Lower lobe of right lung (tissue), 2 donors: ENCODE data around the gene COPG1. TPM values are rescaled to one million over a fixed set of nuclear protein-coding genes. Genes with fewer than 3 reads are reported as not detected.

Experiments used
- ATAC-seq, 2 donors: fragments of 200-7000 bp; cut with Tn5 transposase; one replicate each; pipeline ENCODE4 v1.9.1; 2020 to 2022; ENCODE audit warnings: mild to moderate bottlenecking in 2 of 2, moderate library complexity in 2 of 2
- DNase-seq: peaks from one replicate; pipeline ENCODE4 v3.0.0-alpha.2; 2020
- H3K27ac ChIP-seq: fragments of 200-600 bp; one replicate; pipeline ENCODE4 v1.8.0; 2022
- H3K27me3 ChIP-seq: fragments of 200-600 bp; one replicate; pipeline ENCODE4 v1.8.0; 2022; ENCODE audit warnings: low read depth
- H3K36me3 ChIP-seq: fragments of 200-600 bp; one replicate; pipeline ENCODE4 v1.8.0; 2022; ENCODE audit warnings: mild to moderate bottlenecking
- H3K4me1 ChIP-seq: fragments of 200-600 bp; one replicate; pipeline ENCODE4 v1.8.0; 2022
- H3K4me3 ChIP-seq: fragments of 200-600 bp; one replicate; pipeline ENCODE4 v1.8.0; 2022; ENCODE audit warnings: mild to moderate bottlenecking
- H3K9me3 ChIP-seq: fragments of 200-600 bp; one replicate; pipeline ENCODE4 v1.8.0; 2022
- intact Hi-C: fragments of 100-400 bp; cut with DNase I; formaldehyde crosslinking; loops from one replicate; pipeline ENCODE4 v1.11.0; 2022
- total RNA-seq: library from RNA; stranded (reverse); fragmentation: NEBNext Ultra II Directional; extraction: Animal tissue kit (Norgen Biotek cat#: 25700); gene quantifications from one replicate; pipeline ENCODE4 v1.2.1, GENCODE V29; 2021
- TF ChIP-seq, protein P1 (sequence below): fragments of 200-600 bp; IDR thresholded peaks from one replicate; pipeline ENCODE4 v1.8.0; 2022; ENCODE audit warnings: antibody characterized with exemption, mild to moderate bottlenecking
- donor health status: DM: no; HTN: yes; CAD: no; lungs with severe emphysema.

COPG1 gene
- total RNA-seq, 1 donor from 2014 or later: 150 TPM

DNA sequence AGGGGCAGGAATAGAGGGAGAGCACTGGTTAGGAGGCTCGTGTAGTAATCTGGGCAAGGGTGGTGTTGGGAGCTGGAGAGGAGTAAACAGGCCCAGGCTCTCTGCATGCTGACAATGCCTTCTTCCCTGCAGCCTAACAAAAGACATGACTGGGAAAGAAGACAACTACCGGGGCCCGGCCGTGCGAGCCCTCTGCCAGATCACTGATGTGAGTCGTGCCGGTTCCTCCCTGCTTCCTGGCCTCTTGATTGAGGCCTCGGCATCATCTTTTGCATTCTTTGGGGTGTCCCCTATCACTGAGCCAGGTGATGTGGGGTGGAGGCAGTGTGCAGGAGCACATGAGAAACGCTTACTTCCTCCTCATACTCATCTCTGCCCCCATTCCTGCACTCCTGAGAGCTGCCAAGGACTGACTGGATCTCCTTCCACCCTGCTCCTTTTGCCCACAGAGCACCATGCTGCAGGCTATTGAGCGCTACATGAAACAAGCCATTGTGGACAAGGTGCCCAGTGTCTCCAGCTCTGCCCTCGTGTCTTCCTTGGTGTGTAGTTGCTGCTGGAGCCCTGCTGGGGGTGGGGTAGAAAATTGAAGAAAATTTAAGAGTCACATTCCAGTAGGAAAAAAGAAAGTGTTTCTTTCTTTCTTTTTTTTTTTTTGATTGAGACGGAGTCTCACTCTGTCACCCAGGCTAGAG is 5.3 kb downstream of the COPG1 start:
- peaks cover 28% of the 10 kb centered on the region for H3K4me1 ChIP-seq
- no peak overlapping the region for H3K27ac ChIP-seq
- H3K27me3 ChIP-seq: no peaks in the 10 kb centered on the region
- no peaks in the 10 kb centered on the region for H3K9me3 ChIP-seq
- DNase-seq (no peak), ATAC-seq (no peak)
- H3K4me3 ChIP-seq: no peak overlapping the region
- intact Hi-C loops: no loop called here
- TF ChIP-seq, protein P1, sequence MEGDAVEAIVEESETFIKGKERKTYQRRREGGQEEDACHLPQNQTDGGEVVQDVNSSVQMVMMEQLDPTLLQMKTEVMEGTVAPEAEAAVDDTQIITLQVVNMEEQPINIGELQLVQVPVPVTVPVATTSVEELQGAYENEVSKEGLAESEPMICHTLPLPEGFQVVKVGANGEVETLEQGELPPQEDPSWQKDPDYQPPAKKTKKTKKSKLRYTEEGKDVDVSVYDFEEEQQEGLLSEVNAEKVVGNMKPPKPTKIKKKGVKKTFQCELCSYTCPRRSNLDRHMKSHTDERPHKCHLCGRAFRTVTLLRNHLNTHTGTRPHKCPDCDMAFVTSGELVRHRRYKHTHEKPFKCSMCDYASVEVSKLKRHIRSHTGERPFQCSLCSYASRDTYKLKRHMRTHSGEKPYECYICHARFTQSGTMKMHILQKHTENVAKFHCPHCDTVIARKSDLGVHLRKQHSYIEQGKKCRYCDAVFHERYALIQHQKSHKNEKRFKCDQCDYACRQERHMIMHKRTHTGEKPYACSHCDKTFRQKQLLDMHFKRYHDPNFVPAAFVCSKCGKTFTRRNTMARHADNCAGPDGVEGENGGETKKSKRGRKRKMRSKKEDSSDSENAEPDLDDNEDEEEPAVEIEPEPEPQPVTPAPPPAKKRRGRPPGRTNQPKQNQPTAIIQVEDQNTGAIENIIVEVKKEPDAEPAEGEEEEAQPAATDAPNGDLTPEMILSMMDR: no peak
- H3K36me3 ChIP-seq: peaks cover 83% of the 10 kb centered on the region

DNA sequence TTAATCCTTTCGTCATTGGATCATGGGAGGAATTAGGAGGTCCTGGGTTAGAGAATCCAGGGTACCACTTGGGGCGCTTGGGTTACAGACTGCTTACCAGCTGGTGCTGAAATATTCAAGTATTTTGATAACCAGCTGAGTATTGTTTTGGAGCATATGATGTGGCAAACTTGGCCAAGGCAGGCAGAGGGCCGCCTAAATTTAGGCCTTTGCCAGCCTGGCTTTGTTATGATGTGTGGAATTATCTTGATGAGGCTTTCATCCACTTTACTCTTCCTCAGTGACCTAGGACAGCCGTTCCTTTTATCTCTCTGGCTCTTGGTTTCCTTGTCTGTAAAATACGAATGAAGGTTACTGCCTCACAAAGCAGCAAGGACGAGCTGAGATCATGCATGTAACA is 6.9 kb downstream of the COPG1 start:
- no peak for ATAC-seq
- Histone ChIP-seq H3K9me3 (no peaks in the 10 kb centered on the region), H3K4me3 (no peak overlapping the region), H3K4me1 (peaks cover 15% of the 10 kb centered on the region), H3K27me3 (no peaks in the 10 kb centered on the region), H3K27ac (no peak overlapping the region), H3K36me3 (peaks cover 99% of the 10 kb centered on the region)
- no peak for DNase-seq
- TF ChIP-seq, protein P1: no peak
- intact Hi-C loops: no loop called here

DNA sequence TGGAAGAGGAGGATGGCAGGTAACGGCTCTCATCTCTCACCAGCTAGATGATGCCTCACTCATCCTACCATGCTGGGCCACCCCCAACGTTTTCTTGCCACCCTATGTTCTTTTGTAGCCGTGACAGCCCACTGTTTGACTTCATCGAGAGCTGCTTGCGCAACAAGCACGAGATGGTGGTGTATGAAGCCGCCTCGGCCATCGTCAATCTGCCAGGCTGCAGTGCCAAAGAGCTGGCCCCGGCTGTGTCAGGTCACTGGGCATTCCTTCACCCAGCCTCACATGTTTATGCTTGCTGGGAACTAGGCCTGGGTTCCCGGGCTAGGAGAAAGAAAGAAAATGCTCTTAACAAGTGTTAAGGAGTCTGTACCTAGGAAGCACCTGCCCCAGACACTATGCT is 8.2 kb downstream of the COPG1 start:
- Histone ChIP-seq H3K9me3 (no peaks in the 10 kb centered on the region), H3K36me3 (peaks cover 100% of the 10 kb centered on the region), H3K27me3 (no peaks in the 10 kb centered on the region), H3K4me3 (no peak overlapping the region), H3K27ac (no peak overlapping the region), H3K4me1 (peaks cover 1% of the 10 kb centered on the region)
- intact Hi-C loops: no loop called here
- ATAC-seq (no peak), DNase-seq (no peak)
- TF ChIP-seq, protein P1: no peak

DNA sequence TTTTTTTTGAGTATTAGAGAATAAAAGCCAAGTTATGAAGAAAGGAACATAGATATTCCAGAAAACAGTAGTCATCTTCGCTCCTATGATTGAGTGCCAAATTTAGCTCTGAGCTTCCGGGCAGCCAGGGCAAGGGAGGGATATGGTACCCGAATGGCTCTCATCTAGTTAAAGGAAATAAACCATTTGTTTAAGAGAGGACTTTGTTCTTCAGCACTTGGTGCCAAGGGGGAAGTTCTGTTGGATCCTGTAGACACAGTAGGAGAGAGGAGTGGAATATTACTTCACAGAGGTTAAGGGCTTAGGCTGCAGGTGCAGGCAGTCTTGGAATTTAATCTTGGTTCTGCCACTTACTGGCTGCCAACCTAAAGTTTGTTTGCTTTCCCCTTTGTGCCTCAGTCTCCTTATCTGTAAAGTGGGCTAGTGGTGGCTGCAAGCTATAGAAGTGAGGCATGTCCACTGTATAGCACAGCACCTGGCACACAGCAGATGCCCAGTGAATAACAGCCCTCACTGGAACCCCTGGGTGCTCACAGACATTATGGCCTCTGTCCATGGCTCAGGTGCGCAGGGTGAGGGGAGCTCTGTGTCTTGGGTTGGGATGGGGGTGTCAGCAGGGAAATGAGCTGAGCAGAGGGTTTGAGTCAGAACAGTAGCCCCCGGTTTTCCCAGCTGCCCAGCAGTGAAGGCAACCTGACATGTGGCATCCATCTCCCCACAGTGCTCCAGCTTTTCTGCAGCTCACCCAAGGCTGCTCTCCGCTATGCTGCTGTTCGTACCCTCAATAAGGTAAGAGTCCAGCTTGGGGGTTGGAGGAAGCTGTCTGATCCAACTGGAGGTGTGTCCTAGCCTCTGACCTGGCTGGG is 10.4 kb downstream of the COPG1 start:
- no peak for DNase-seq
- no peak for ATAC-seq
- intact Hi-C loops: no loop called here
- no peaks in the 10 kb centered on the region for H3K27me3 ChIP-seq
- H3K4me1 ChIP-seq: no peaks in the 10 kb centered on the region
- H3K36me3 ChIP-seq: peaks cover 100% of the 10 kb centered on the region
- no peak overlapping the region for H3K4me3 ChIP-seq
- TF ChIP-seq, protein P1: no peak
- no peaks in the 10 kb centered on the region for H3K9me3 ChIP-seq
- H3K27ac ChIP-seq: no peak overlapping the region

DNA sequence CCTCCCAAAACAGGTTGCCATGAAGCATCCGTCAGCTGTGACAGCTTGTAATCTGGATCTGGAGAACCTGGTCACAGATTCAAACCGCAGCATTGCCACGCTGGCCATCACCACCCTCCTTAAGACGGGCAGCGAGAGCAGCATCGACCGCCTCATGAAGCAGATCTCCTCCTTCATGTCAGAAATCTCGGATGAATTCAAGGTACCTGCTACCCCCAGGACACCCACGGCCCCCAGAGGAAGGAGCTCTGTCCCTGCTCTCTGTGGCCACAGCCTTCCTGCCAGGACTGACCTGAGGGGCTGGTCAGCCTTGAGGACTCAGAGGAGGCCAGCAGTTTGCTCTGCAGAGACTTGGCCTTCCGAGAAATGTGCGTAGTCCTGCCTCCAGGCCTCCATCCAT is 11.2 kb downstream of the COPG1 start:
- DNase-seq: no peak
- intact Hi-C loops: no loop called here

More for the DNA sequence above, 11.2 kb downstream of the COPG1 start:
- no peaks in the 10 kb centered on the region for H3K27me3 ChIP-seq
- H3K9me3 ChIP-seq: no peaks in the 10 kb centered on the region
- no peaks in the 10 kb centered on the region for H3K4me1 ChIP-seq
- no peak overlapping the region for H3K27ac ChIP-seq
- no peak for ATAC-seq
- peaks cover 100% of the 10 kb centered on the region for H3K36me3 ChIP-seq
- TF ChIP-seq, protein P1: no peak
- H3K4me3 ChIP-seq: no peak overlapping the region
